Tibial nerve (tissue), 4 donors: Measurements from ENCODE around the gene FAM174A. TPM values are rescaled to one million over a fixed set of nuclear protein-coding genes. Genes with fewer than 3 reads are reported as not detected.

Source experiments
- DNase-seq, 2 donors: peaks; one replicate each; pipeline ENCODE4 v3.0.0-alpha.2; 2019; ENCODE audit warnings: low spot score in 2 of 2
- H3K27ac ChIP-seq, 4 donors: fragments of 200-600 bp; sonication (generic) in 3 of 4; one replicate each; pipeline ENCODE4 v1.5.1; 2017 to 2019; ENCODE audit warnings: mild to moderate bottlenecking in 1 of 4
- H3K27me3 ChIP-seq, 2 donors: fragments of 200-600 bp; sonication (generic) in 1 of 2; one replicate each; pipeline versions ENCODE4 v1.5.1 to v1.6.0; 2017 to 2019
- H3K36me3 ChIP-seq, 3 donors: fragments of 200-600 bp; sonication (generic); one replicate each; pipeline ENCODE4 v1.5.1; 2018 to 2019
- H3K4me1 ChIP-seq, 4 donors: fragments of 200-600 bp; sonication (generic) in 3 of 4; one replicate each; pipeline ENCODE4 v1.5.1; 2017 to 2019
- H3K4me3 ChIP-seq, 4 donors: fragments of 200-600 bp; sonication (generic) in 3 of 4; one replicate each; pipeline ENCODE4 v1.5.1; 2017 to 2019; ENCODE audit warnings: mild to moderate bottlenecking in 1 of 4, moderate library complexity in 1 of 4
- H3K9me3 ChIP-seq, 4 donors: fragments of 200-600 bp; sonication (generic) in 3 of 4; one replicate each; pipeline ENCODE4 v1.5.1; 2017 to 2019
- EP300 ChIP-seq, 2 donors: sonication (generic); formaldehyde crosslinking; IDR thresholded peaks; one replicate each; pipeline ENCODE4 v1.6.1; 2017; ENCODE audit warnings: antibody characterized with exemption in 2 of 2, mild to moderate bottlenecking in 1 of 2
- POLR2A ChIP-seq, 2 donors: fragments of 450-650 bp; IDR thresholded peaks; one replicate each; pipeline ENCODE4 v1.6.1; 2017; ENCODE audit warnings: antibody characterized with exemption in 2 of 2, mild to moderate bottlenecking in 2 of 2, moderate library complexity in 2 of 2
- WGBS, 2 donors: methylation state at CpG; one replicate each; pipeline ENCODE4 v1.1.5; 2018; 5-methylcytosine and 5-hydroxymethylcytosine counted together
- total RNA-seq, 4 donors: library from RNA; depleted of rRNA; stranded (reverse); fragments of >200 nt; gene quantifications; one replicate each; pipeline ENCODE4 v1.1.0, GENCODE V29; 2016
- TF ChIP-seq, protein P1 (sequence below), 5 experiments: fragments of 200-600 bp in 3 of 5; fragments of 450-650 bp in 2 of 5; sonication (generic) in 3 of 5; IDR thresholded peaks; one replicate each; pipeline ENCODE4 v1.5.1; 2016 to 2019; ENCODE audit warnings: antibody characterized with exemption in 5 of 5, mild to moderate bottlenecking in 3 of 5, moderate library complexity in 2 of 5

The FAM174A gene
- total RNA-seq, 4 donors from 2014 or later = 39.5 to 66.9 (median 45.5) TPM

- Histone ChIP-seq H3K36me3 (peaks cover 0 to 6% (median 0%) of the 10 kb centered on the region in 3 donors), H3K9me3 (peaks cover 0 to 42% (median 11%) of the 10 kb centered on the region in 4 donors), H3K27me3 (no peaks in the 10 kb centered on the region), H3K27ac (no peak overlapping the region), H3K4me1 (no peaks in the 10 kb centered on the region), H3K4me3 (no peak overlapping the region)
- 85 to 89% methylated on average over 1 of the region's 1 CpG for WGBS, 2 donors
- no peak for TF ChIP-seq EP300 (IDR thresholded peaks at IDR 0.05)
- no peak for TF ChIP-seq POLR2A (IDR thresholded peaks at IDR 0.05)
- TF ChIP-seq, protein P1, sequence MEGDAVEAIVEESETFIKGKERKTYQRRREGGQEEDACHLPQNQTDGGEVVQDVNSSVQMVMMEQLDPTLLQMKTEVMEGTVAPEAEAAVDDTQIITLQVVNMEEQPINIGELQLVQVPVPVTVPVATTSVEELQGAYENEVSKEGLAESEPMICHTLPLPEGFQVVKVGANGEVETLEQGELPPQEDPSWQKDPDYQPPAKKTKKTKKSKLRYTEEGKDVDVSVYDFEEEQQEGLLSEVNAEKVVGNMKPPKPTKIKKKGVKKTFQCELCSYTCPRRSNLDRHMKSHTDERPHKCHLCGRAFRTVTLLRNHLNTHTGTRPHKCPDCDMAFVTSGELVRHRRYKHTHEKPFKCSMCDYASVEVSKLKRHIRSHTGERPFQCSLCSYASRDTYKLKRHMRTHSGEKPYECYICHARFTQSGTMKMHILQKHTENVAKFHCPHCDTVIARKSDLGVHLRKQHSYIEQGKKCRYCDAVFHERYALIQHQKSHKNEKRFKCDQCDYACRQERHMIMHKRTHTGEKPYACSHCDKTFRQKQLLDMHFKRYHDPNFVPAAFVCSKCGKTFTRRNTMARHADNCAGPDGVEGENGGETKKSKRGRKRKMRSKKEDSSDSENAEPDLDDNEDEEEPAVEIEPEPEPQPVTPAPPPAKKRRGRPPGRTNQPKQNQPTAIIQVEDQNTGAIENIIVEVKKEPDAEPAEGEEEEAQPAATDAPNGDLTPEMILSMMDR (IDR thresholded peaks at IDR 0.05) = no peak
- no peak for DNase-seq
These were observed 14.8 kb upstream of the FAM174A start for GRCh38 chr5:100520348-100520747.

DNA sequence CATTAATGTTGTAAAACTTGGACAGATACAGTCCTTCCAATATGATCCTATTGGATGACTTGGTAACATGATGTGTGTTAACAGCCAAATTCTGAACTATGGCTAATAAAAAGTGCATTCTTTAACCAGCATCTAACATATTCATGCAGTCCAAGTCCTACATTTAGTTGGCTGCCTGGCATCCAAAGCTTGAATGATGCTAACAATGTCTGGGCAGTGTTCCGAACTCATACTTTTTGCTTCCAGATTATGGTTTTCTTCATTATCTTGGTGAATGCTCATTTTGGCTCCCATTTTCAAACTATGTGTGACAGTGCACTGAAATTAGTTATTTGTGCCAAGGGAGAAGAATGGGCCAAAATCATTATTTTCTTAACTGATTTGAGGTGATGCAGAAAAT, 2.8 kb downstream of the FAM174A start:
- TF ChIP-seq, protein P1 (IDR thresholded peaks at IDR 0.05) = no peak
- no peak for TF ChIP-seq EP300 (IDR thresholded peaks at IDR 0.05)
- no peak for TF ChIP-seq POLR2A (IDR thresholded peaks at IDR 0.05)
- Histone ChIP-seq H3K36me3 (no peaks in the 10 kb centered on the region), H3K27me3 (no peaks in the 10 kb centered on the region), H3K4me1 (peaks cover 3 to 40% (median 13%) of the 10 kb centered on the region in 4 donors), H3K27ac (no peak overlapping the region), H3K9me3 (no peaks in the 10 kb centered on the region), H3K4me3 (no peak overlapping the region)
- WGBS, 2 donors = 47 to 49% methylated on average over 1 of the region's 1 CpG
- DNase-seq = no peak

- TF ChIP-seq POLR2A (IDR thresholded peaks at IDR 0.05) (no peak), EP300 (IDR thresholded peaks at IDR 0.05) (no peak)
- TF ChIP-seq, protein P1 (IDR thresholded peaks at IDR 0.05) = no peak
These were observed 4.3 kb downstream of the FAM174A start for GRCh38 chr5:100539519-100539918.

DNA sequence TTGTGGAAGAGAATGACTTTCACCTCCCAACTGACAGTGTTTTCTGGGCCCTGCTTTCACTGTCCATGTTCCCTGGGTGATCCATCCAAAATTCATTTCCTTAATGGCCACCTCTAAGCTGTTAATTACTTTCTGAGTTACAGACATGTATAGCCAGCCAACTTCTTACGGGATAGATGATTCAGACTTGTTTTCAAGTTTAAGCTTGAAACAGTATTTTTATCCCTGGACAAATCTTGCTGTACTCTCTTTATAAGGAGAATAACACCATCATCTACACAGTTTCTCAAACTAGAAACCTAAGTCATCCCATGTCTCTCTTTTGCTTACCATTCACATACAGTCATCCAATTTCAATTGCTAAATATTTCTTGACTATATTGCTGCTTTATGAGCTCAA, 6.9 kb downstream of the FAM174A start:
- no peak overlapping the region for H3K4me3 ChIP-seq
- TF ChIP-seq EP300 (IDR thresholded peaks at IDR 0.05) = no peak
- TF ChIP-seq, protein P1 (IDR thresholded peaks at IDR 0.05) = no peak
- TF ChIP-seq POLR2A (IDR thresholded peaks at IDR 0.05) = no peak
- no peaks in the 10 kb centered on the region for H3K9me3 ChIP-seq
- no peak overlapping the region for H3K27ac ChIP-seq
- H3K4me1 ChIP-seq = peaks cover 0 to 18% (median 6%) of the 10 kb centered on the region in 4 donors
- no peaks in the 10 kb centered on the region for H3K27me3 ChIP-seq
- no peak for DNase-seq
- H3K36me3 ChIP-seq = peaks cover 0 to 5% (median 0%) of the 10 kb centered on the region in 3 donors
- WGBS, 2 donors = 84 to 93% methylated on average over 1 of the region's 1 CpG

More at GRCh38 chr5:100539519-100539918, 4.3 kb downstream of the FAM174A start:
- Histone ChIP-seq H3K4me3 (no peak overlapping the region), H3K27ac (no peak overlapping the region), H3K4me1 (peaks cover 3 to 35% (median 13%) of the 10 kb centered on the region in 4 donors), H3K27me3 (no peaks in the 10 kb centered on the region), H3K36me3 (peaks cover 0 to 5% (median 0%) of the 10 kb centered on the region in 3 donors), H3K9me3 (no peaks in the 10 kb centered on the region)
- DNase-seq = no peak
- 93 to 98% methylated on average over 3 of the region's 3 CpGs for WGBS, 2 donors

DNA sequence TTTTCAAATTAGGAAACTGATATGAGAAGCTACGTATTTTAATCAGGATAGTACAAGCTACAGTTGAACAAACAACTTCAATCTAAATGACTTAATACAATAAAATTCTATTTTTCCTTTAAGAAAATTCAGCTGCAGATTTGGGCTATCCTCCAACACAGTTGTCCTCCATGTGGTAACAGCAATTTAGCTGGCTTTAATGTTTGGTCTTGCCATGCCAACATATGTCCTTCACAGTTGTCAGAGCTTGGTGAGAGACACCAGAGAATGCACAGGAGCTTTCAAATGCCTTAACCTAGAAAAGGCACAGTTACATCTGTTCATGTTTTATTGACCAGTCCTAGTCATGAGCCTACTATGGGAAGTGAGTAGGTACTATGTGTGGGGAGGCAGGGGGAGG, 10.8 kb downstream of the FAM174A start:
- no peak overlapping the region for H3K27ac ChIP-seq
- TF ChIP-seq EP300 (IDR thresholded peaks at IDR 0.05) (no peak), POLR2A (IDR thresholded peaks at IDR 0.05) (no peak)
- TF ChIP-seq, protein P1 (IDR thresholded peaks at IDR 0.05) = no peak
- H3K4me1 ChIP-seq = no peaks in the 10 kb centered on the region
- DNase-seq = no peak
- H3K4me3 ChIP-seq = no peak overlapping the region
- H3K36me3 ChIP-seq = peaks cover 0 to 5% (median 0%) of the 10 kb centered on the region in 3 donors
- no peaks in the 10 kb centered on the region for H3K27me3 ChIP-seq
- WGBS, 2 donors = 86 to 97% methylated on average over 1 of the region's 1 CpG
- no peaks in the 10 kb centered on the region for H3K9me3 ChIP-seq
